Left colon (tissue), 2 donors: ENCODE measurements around the gene DISC1. TPM values are rescaled to one million over a fixed set of nuclear protein-coding genes. Genes with fewer than 3 reads are reported as not detected.
A peak's percentile ranks its signal among the peaks of the same experiment; 100 is the strongest.
"Not testable (repeated sequence)": the region's sequence is repeated elsewhere in the genome, so short reads cannot be mapped to it uniquely, and the experiment has no call there.

Experiments
- ATAC-seq: fragments of 200-7000 bp; cut with Tn5 transposase; one replicate; pipeline ENCODE4 v1.9.1; 2020; ENCODE audit warnings: mild to moderate bottlenecking, moderate library complexity
- DNase-seq, 2 donors: peaks; one replicate each; pipeline ENCODE4 v3.0.0-alpha.2; 2020
- intact Hi-C, 2 donors: fragments of 100-400 bp; cut with DNase I in 1 of 2; cut with micrococcal nuclease in 1 of 2; formaldehyde crosslinking; loops; one replicate each; pipeline versions ENCODE4 v1.11.2 to v1.14.0; 2022; cut with DNase I, micrococcal nuclease
- total RNA-seq, 2 donors: library from RNA; stranded (reverse); fragmentation: NEBNext Ultra II Directional; extraction: Animal tissue kit (Norgen Biotek cat#: 25700); gene quantifications; one replicate each; pipeline ENCODE4 v1.2.1, GENCODE V29; 2021
- donor health status: DM: no; HTN: no; CAD: no.
- donor health status: DM: yes; HTN: yes; CAD: no.

The DISC1 gene
- total RNA-seq, 2 donors from 2014 or later: 9.2 to 12.8 TPM

DNA sequence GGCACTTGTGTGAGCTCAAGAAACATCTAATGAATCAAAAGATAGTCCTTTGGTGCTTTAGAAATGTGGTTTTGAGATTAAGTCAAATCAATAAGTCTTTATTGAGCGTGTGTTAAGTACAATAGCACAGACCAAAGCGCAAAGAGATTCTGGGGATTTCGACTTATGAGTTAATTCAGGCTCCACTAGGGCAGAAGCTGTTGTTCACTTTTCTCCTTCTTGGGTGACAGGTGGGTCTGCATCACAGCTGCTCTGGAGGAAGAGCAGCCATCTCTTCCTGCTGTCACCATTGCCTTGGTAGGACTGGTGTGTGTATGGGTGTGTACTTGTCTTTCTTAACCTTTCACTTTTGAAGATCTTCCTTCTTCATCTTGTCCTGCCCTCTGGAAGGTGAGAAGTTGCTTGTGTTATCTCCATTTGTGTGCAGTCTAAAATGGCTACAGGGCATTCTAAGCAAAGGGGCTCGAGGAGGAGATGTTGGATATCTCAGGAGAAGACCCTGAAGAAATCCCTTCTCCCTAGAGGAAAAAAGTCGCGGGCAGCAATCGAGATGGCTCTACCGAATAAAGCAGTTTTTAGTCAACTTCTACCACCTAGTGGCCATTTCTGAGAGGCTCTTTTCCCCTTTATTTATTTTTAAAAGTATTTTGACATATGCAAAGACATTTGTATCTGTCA is 22.9 kb upstream of the DISC1 start:
- ATAC-seq (peak; percentile 92), DNase-seq (peak in 1 of 2 donors; percentile 36)
- intact Hi-C loops: loop anchor here in 1 of 2 donors (5.0 kb wide), 1 partner anchor 246 kb away; no protein-coding TSS in a partner anchor

DNA sequence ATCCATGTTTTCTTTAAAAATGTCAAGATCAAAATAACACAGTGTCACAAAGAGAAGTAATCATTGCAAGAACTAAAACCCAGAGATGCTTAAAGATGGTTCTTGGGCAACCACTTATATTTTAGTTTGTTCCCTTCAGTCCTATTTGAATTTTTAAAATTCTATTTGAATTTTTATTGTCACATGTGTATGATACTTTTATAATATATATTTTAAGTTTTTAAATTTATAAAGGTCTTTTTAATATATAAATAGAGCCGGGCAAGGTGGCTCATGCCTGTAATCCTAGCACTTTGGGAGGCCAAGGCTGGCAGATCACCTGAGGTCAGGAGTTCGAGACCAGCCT is 22.3 kb upstream of the DISC1 start:
- ATAC-seq: no peak
- DNase-seq: no peak
- intact Hi-C loops: loop anchor here in 1 of 2 donors (5.0 kb wide), 1 partner anchor 247 kb away; no protein-coding TSS in a partner anchor

DNA sequence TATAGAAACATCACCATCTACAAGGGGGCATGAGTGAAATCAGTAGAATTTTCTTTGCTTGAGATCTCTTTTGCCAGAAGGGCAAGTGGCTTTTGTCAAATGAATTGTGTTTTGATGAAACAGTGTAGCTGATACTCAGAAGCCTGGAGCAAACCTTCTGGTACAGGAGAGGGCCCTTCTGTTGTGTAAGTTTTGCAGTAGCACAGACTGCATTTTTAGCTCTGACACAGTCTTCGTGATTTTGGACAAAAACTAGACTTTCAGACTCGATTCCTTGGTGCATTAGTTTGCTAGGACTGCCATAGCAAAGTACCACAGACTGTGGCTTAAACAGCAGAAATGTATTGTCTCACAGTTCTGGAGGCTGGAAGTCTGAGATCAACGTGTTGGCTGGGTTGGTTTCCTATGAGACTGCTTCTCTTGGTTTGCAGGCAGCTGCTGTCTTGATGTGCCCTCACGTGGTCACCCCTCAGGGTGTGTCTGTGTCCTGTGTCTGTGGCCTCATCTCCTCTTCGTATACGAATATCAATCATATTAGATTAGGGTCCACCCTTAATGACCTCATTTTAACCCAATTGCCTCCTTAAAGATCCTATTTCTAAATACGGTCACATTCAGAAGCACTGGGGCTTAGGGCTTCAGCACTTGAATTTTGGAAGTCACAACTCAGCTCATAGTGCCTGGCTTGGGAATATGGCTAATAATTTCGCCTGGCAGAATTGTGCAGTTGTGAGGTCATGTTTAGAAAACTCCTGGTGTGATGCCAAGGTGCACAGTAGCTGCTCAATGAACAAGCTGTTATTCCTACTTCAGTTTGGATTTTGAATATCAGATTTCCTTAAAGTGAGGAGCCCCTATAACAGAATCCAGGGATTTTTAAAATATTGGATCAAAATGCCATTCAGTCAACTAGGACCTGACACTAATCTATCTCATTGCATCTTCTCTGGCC is 21.2 kb upstream of the DISC1 start:
- ATAC-seq (no peak), DNase-seq (no peak)
- intact Hi-C loops: no loop called here

DNA sequence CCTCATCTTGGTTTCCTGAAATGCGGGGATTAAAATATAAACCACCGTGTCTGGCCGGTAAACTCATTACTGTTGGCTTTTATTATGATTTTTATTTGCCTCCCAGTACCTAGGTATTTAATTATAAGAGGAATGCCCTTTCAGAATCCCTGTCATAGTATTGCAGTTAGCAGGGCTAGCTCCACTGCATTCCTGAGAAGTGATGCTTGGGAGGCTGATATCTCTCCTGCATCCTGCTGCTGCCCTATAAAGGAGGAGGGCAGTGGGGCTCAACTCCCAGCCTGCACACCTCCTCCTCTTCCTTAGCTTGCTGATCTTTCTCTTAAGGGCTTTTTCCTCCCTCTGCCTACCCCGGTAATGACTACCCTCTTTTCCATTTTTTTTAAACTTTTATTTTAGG is 19.9 kb upstream of the DISC1 start:
- DNase-seq: no peak
- no peak for ATAC-seq

DNA sequence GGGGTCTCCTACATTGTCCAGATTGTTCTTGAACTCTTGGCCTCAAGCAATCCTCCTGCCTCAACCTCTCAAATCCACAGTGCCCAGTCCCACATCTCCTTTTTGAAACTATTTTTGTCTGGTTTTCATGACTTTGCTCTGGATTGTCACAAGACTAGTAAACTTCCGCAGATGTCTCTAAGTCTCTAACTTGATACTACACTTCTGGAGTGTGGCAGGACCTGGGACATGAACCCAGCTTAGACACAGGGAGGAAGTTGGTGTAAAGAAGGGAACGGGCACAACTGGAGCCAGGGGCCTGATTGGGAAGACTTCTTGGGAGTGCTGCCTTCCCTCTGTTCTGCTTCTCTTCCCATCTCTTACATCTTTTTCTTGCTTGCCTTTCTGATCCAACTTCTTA is 16.2 kb upstream of the DISC1 start:
- ATAC-seq (no peak), DNase-seq (no peak)
- intact Hi-C loops: no loop called here

More for the DNA sequence above, 19.9 kb upstream of the DISC1 start:
- intact Hi-C loops: no loop called here

DNA sequence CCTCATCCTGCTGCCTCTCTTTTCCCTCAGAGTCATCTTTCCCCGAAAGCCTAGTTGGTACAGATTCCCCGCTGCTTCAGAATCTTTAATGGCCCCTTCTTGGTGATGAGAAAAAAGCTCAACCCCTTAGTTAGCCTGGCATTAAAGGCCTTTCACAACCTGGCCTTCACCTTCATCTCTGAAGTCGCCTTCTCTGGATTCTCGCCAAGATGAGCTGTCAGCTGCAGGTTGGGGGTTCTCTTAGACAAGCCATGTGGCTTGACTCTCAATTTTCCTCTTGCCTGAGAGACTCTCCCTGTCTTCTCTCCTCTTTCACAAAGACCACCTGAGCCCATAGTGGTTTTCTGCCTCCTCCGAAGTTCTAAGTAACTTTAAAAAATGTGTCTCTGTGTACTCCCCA is 15.5 kb upstream of the DISC1 start:
- ATAC-seq (no peak), DNase-seq (no peak)
- intact Hi-C loops: no loop called here

DNA sequence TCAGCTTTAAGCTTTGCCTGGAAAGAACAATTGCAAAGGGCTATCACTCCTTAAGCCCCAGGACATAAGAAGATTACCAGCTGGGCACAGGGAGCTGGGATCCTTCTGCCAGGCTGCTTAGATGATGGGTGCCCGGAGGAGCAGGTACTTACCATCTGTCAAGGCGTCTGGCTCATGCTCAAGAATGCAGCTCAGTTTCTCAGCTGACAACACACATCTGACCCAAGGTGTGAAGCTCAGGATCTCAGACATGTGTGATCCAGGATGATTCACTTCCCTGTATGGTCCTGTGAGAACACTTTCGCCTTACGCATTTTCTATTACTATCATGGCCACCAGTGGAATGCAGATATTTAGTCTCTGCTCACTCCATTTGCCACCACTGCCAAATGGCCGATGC is 14.7 kb upstream of the DISC1 start:
- ATAC-seq (no peak), DNase-seq (no peak)
- intact Hi-C loops: no loop called here

DNA sequence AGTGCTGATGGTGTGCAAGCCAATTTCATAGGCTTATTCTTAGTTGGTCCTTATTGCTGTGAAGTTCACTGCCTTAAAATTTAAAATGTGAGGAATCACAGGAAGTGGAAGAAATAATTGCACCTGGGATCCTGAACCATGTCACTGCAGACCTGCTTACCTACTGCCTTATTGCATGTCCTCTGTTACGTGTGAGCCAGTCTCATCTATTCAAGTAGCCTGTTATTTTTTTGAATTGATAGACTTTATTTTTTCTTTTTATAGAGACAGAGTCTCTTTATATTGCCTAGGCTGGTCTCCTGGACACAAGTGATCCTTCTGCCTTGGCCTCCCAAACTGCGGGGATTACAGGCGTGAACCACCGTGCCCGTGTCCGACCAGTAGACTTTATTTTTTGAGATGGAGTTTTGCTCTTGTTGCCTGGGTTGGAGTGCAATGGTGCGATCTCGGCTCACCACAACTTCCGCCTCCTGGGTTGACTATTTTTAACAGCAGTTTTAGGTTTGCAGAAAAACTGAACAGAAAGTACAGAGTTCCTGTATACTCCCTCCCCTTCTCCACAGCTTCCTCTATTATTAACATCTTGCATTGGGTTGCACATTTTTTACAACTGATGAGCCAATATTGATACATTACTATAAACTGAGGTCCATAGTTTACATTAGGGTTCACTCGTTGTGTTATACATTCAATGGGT is 14.0 kb upstream of the DISC1 start:
- ATAC-seq (peak; percentile 34), DNase-seq (peak in 1 of 2 donors; percentile 48)
- intact Hi-C loops: no loop called here

DNA sequence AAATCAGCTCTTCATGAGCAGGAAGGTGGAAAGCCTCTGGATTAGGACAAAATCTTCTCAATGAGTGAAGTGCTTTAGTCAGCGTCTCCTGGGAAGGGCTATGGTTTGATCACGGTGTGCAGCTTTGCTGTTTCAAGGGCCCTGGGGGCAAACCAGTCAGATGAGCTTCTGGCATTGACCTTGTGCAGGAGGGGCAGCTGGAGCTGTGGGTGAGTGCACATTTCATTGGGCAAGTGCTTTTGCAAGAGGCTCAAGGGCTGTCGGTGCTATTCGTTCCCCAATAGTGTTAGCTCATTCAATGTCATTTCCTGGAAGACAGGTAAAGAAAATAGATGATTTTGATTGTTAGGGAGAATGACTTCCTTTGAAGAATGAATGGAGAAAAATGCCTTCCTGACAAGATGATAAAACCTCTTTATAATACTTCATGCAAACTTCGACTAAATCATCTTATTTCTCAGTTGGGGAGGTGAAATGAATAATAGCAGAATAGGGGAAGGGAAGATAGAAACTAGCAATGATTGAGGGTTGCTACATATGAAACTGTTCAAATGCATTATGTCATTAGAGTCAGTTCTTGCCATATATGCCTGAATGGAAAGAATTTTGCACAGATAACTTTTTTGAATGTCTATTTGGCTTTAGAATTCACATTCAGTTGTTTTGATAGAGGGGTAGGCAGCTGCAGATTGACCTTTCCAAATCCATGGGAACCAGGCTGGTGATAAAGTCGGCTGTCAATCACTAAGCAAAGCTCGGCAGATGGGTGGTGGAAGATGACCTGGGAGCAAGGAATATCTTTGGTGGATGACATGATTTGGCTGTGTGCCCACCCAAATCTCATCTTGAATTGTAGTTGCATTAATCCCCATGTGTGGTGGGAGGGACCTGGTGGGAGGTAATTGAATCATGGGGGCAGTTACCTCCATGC is 12.9 kb upstream of the DISC1 start:
- intact Hi-C loops: no loop called here
- DNase-seq: no peak
- no peak for ATAC-seq

DNA sequence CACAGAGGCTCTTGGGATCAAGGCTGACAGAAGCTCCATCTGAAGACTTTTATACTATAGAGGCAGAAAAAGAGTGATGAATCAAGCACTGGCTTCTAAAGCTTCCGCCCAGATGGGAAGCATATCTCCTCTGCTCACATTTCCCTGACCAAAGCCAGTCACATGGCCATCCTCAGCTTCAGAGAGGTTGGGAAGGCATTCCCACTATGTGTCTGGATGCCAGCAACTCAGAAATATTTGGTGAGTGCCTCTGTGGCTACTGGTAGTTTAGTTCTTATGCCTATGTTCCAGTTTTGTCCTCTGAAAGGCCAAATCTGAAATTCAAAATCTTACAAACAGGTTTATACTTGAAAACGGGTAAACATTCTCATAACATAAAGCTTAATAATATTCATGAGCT is 9.9 kb upstream of the DISC1 start:
- DNase-seq (no peak), ATAC-seq (no peak)
- intact Hi-C loops: no loop called here

DNA sequence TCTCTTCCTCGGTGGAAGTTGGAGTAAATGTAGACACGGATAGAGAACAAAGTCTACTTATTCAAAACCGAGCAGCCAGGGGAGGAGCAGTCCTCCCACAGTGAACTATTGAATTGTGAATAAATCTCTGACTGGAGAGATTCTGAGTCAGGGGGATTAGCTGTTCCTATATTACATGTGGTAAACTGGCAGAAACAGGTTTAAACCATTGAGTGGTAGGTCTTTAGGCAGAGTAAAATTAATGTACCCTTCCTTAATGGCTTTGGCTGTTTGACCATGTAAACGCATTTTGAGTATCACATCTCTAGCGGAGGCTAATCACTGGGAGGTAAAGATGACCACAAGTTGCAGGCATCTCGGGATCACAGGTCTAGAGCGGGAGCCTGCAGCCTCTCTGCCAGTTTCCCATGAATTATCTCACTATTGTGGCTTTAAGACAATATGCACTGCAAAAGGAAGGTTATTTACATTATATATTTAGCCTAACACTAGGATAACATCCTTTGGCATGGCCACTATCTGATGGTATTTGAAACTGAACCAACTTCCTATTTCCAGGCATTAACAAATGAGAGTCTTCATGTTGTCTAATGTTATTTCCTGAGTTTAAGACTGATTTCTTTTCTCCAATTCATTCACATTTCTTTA is 7.9 kb upstream of the DISC1 start:
- intact Hi-C loops: no loop called here
- DNase-seq (no peak), ATAC-seq (no peak)

DNA sequence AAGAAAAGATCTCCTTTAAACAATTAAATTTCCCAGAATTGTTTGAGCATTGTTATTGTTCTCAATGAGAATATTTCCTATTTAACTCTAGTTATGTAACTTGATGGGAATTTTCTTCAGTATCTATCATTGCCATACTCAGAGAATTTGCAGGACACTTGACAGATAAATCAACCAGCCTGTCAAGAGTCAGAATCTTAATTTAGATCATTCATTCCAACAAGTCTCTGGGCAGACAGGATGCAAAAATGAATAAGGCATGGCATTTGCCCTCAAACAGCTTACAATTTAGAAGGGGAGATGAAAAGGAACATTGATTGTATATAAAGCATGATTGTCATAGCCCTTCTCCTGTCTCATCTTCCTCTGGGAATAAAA is 7.3 kb upstream of the DISC1 start:
- DNase-seq (no peak), ATAC-seq (no peak)
- intact Hi-C loops: no loop called here

DNA sequence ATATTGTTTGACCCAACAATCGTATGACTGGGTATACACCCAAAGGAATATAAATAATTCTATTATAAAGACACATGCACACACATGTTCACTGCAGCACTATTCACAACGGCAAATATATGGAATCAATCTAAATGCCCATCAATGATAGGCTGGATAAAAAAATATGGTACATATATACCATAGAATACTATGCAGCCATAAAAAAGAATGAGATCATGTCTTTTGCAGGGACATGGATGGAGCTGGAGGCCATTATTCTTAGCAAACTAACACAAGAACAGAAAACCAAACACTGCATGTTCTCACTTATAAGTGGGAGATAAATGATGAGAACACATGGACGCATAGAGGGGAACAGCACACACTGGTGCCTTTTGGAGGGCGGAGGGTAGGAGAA is 1.5 kb upstream of the DISC1 start:
- DNase-seq, ATAC-seq, intact Hi-C loops: not testable (repeated sequence)

DNA sequence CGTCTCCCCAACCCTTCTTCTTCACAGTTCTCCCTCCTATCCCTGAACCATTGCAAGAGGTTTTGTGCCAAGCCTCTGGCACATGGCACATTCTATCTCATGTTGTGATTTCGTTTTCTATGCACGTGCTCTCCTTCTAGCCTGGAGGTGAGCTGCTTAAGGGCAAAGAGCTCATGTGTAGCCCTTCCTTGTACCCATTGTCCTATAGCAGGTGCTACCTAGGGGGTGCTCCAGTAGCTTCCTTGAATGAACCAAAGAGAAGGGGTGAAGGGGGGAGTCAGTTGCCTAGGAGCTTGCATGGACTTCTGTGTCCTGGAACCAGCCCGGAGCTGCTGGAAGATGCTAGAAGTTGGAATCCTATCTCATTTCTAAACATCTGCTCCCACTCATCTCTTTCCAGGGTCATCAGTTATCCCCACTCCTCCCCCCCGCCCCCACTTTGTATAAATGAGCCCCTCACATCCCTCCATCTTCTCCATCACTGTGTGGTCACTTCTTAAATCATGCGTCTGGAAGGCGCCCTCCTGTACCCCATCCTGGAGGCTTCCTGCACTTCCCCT is 535 bp upstream of the DISC1 start:
- ATAC-seq: no peak
- intact Hi-C loops: no loop called here
- no peak for DNase-seq

DNA sequence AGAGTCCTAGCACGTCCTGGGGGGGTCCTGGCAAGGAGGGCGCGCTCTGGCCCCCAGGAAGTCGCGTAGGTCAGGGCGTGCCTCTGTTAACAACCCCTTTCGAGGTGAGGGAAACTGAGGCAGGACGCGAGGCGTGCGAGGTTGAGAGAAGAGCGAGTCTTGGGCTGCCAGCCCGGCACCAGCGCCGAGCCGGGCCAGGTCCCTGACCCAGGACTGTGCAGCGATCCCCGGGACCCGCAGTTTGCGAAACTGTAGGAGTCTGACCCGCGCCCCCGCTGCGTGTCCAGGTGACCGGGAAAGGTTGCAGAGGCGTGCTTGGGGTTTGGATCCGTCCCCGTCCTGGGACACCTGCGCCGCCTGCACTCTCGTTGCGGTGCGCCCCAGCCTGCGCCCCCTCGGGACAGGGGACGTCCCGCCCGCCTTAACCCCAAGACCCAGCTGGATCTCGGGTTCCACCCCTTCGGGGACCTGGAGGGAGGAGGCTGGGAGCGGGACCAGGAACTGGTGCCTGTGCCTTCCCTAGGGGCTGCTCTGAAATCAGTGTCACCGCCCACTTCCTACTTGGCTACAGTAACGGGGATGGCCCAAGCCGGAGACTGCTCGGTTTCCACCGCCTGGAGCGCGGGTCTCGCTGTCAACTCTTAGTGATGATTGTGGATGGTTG is 493 bp downstream of the DISC1 start:
- peak; percentile 70 to 78 for DNase-seq
- ATAC-seq: peak; percentile 71
- intact Hi-C loops: no loop called here

DNA sequence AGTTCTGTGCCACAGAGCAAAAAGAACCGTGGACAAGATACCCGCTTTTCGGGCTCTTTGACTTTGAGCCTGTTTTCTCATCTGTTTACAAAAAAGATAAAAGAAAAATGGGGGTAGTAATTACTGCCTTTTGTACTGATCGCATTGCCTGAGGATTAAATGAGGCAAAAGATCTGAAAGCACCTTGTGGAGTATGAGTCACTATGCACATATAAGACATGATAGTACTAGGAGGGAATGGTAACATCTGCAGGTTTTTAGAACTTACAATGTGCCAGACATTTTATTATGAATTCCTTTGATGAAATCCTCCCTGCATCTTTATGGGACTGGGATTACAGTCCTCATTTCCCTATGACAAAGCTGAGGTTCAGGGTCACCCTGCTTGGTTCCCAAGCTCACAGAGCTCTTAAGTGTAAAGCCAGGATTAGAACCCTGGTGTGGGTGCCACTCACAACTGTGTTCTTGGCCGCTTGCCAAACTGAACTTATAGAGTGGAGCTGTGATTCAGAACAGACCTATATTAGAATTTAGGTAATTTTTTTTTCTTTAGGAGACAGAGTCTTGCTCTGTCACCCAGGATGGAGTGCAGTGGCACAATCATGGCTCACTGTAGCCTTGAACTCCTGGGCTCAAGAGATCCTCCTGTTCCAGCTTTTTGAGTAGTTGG is 1.8 kb downstream of the DISC1 start:
- no peak for ATAC-seq
- intact Hi-C loops: no loop called here
- DNase-seq: peak in 1 of 2 donors; percentile 31

DNA sequence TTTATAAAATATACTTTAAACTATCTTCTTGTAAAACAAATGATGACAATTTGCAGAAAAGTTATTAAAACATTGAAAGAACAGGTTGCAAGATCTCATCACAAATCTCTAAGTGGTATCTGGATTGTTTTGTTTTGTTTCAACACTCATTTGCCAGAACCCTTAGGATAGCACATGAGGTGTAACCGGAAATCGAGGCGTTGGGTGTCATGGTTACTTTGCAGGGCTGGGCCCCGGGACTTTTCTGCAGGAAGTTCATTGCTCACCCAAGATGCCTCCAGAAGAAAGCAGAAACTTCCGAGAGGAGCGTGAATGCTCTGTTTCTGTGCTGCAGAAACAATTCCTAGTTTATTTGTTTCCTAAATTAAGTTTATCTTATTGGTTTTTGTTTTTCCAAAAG is 2.5 kb downstream of the DISC1 start:
- ATAC-seq (peak; percentile 61), DNase-seq (peak; percentile 53 to 58)
- intact Hi-C loops: no loop called here
